ENCODE results near the gene PARN.

The PARN gene

DNA sequence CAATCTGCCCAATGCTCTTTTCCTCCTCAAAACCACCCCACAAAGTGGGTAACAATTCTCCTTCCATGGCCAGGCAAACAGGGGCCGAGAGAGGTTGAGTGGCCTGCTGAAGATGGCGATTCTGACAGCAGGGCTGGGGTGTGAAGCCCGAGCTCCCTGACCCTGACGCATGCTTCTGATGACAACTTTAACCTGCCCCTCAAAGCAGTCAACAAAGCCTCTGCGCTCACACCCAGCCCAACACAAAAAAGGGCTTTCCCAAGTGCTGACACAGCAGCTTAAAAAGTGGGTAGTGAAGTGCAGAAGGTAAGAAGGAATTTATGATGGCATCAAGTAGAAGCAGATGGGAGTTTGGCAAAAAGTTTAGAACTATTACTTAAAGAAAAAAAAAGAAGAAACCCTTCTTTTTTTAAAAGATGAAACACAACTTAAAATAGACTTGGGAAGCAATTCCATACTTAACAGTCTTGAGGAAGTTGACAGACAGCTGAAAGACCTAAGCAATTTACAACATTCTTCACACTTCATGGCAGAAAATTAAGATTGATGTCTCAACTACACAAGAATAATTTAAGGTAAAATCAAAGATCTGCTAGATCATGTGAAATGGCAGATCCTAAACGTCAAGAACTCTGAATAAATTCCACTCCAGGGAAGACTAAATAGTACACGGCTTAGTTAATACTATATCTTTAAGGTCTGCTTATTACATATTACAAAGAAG is 133.9 kb downstream of the PARN start:
- no peak for DNase-seq

DNA sequence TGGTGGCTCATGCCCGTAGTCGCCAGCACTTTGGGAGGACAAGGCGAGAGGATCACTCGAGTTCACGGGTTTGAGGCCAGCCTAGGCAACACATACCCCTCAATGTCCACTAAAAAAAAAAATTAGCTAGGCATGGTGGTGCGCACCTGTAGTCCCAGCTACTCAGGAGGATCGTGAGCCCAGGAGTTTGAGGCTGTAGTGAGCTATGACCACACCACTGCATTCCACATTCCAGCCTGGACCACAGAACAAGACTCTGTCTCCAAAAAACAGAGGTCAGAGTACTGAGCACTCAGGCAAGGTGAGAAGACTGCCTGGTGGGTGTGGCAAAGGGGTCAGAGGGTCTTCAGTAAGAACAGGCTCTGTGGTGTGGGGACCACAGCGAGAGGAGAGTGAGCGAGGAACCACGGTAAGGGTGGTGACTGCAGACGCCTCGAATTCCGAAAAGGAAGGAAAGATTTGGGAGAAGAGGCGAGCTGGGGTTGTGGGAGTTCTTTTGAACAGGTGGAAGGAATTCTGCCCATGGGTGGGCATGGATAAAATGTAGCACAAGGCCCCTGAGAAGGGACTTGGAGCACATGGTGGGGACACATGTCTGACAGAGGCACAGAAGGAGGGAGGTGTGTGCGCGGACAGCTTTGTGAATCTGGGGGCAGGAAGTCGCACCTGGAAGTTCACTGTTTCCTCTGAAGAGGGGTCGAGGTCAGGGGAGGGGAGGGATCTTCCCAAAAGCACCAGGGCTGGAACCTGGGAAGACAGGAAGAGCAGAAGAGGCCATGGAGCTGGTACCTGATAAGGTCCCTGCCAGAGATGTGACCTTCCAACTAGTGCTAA is 134.6 kb downstream of the PARN start:
- DNase-seq, result no peak

- no peak for DNase-seq
Observed at GRCh38 chr16:14494396-14494966, 135.6 kb downstream of the PARN start.

GRCh38 chr16:14493791-14494190 is 136.3 kb downstream of the PARN start:
- no peak for DNase-seq

- no peak for DNase-seq
Observed at GRCh38 chr16:14492614-14493013, 137.4 kb downstream of the PARN start.

GRCh38 chr16:14491861-14492529 is 138.1 kb downstream of the PARN start:
- DNase-seq, result no peak

GRCh38 chr16:14490235-14490634 is 139.8 kb downstream of the PARN start:
- DNase-seq, result no peak

GRCh38 chr16:14489460-14489859 is 140.6 kb downstream of the PARN start:
- DNase-seq, result no peak

- no peak for DNase-seq
Observed at GRCh38 chr16:14487579-14487978, 142.5 kb downstream of the PARN start.

GRCh38 chr16:14486520-14487303 is 143.3 kb downstream of the PARN start:
- no peak for DNase-seq

DNA sequence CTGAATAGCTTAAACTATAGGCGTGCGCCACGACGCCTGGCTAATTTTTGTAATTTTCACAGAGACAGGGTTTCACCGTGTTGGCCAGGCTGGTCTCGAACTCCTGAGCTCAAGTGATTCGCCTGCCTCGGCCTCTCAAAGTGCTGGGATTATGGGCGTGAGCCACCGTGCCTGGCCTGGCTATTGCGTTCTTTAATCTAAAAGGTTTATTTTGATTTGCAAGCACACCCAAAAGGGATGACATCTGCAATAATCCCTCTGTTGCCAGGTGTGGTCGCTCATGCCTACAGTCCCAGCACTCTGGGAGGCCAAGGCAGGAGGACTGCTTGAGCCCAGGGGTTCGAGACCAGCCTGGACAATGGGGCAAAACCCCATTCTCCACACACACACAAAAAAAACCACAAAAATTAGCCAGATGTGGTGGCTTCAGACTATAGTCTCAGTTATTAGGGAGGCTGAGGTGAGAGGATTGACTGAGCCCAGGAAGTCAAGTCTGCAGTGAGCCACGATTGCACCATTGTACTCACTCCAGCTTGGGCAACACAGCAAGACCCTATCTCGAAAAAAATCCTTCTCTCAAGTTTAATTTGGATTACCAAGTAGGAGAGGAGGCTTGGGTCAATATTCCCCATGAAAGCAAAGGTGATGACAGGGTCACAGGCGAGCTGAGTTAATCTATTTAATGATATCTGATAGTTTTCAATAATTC is 144.1 kb downstream of the PARN start:
- DNase-seq, result no peak

DNA sequence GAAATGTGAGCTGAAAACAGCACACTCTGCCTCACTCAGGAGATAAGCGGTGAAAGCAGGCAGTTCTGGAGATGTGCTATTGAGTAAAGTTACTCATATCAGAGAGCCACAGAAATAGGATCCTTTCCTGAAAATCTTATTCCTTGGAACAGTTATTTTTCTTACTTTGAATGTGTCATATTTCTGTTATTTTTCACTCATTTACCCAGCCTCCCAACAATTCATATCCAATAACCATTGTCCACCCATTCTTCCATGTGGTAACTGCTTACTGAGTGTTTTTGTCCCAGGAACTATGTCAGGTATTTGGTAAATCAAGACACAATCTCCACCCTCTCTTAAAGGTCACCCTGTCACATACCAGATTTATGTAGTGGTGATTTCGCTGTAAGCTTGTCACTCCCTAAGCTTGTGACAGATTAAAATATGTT is 144.9 kb downstream of the PARN start:
- DNase-seq, result no peak

- no peak for DNase-seq
Observed at GRCh38 chr16:14483819-14484385, 146.2 kb downstream of the PARN start.

- DNase-seq, result no peak
Observed at GRCh38 chr16:14476183-14476582, 153.9 kb downstream of the PARN start.

GRCh38 chr16:14475370-14476139 is 154.5 kb downstream of the PARN start:
- no peak for DNase-seq

- no peak for DNase-seq
Observed at GRCh38 chr16:14473488-14473887, 156.6 kb downstream of the PARN start.

DNA sequence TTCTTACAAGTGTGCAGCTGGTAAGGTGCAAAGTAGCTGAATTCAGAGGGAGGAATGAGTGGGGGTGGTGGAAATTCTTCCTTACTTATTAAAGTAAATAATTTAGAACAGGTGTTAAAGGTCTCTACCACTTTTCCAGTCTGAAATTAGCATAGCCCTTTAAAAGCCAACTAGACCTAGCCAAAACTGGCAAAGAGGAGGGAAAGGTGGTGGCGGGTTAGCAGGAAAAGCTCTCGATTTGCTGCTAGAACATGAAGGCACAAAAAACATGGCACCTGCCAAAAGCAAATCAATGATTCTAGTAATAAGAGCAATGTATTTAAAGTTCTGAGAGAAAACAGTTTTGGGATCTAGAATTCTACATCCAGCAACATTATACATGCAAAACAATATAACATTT is 157.7 kb downstream of the PARN start:
- DNase-seq, result no peak

DNA sequence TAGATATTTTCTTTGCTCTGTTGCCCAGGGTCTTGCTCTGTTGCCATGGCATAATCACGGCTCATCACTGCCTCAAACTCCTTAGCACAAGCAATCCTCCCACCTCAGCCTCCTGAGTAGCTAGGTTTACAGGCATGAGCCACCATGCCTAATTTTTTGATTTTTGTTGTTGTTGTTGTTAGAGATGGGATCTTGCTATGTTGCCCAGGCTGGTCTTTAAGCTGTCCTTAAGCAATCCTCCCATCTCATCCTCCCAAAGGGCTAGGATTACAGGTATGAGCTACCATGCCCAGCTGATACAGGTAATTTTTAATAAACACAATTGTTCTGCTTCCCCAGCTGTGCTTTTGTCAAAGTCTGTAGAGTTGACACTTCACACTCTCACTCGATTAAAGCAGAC is 159.3 kb downstream of the PARN start:
- no peak for DNase-seq

- DNase-seq, result no peak
Observed at GRCh38 chr16:14465799-14466198, 164.3 kb downstream of the PARN start.

DNA sequence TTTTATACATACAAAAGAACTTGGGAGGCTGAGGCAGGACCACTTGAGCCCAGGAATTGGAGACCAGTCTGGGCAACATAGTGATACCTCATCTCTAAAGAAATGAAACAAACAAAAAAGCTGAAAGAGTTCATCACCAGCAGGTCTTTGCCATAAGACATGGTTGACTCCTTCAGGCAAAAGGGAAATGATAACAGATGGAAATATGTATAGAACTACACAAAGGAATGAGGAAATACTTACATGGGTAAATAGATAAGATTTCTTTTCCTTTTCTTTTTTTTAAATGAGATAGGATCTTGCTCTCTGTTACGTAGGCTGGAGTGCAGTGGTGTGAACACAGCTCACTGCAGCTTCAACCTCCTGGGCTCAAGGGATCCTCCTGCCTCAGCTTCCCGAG is 165.3 kb downstream of the PARN start:
- no peak for DNase-seq

DNA sequence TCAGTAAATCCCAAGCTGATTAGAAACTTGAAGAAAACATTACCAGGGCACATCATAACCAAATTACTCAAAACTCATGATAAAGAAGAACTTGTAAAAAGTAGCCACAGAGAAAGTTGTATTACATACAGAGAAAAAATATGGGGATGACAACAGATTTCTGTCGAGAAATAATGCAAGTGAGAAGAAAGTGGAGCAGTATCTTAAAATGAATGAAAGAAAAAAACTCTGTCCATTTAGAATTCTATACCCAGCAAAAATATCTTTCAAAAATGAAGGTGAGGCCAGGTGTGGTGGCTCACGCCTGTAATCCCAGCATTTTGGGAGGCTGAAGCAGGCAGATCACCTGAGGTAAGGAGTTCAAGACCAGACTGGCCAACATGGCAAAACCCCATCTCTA is 165.9 kb downstream of the PARN start:
- no peak for DNase-seq
